H9 (cell line): Measurements from ENCODE around the gene PTPN3. TPM values are rescaled to one million over a fixed set of nuclear protein-coding genes. Genes with fewer than 3 reads are reported as not detected.

ENCODE experiments used
- DNase-seq: peaks from one replicate; pipeline ENCODE4 v3.0.0-alpha.2; 2017
- H2AFZ ChIP-seq: one replicate; pipeline ENCODE4 v1.6.1; 2013; ENCODE audit warnings: mild to moderate bottlenecking, low read length, control low read depth, moderate library complexity
- H2AK5ac ChIP-seq: 2 replicates; pipeline ENCODE4 v1.6.1; 2013; ENCODE audit warnings: low read length, control low read depth, mixed read lengths; ENCODE audit not compliant: insufficient read length
- H2BK120ac ChIP-seq: one replicate; pipeline ENCODE4 v1.6.1; 2013; ENCODE audit warnings: low read depth, mild to moderate bottlenecking, low read length, control low read depth, inconsistent platforms; ENCODE audit not compliant: poor library complexity, severe bottlenecking
- H2BK12ac ChIP-seq: 2 replicates; pipeline ENCODE4 v1.6.1; 2013; ENCODE audit warnings: low read length, control low read depth, mixed read lengths, low read depth; ENCODE audit not compliant: insufficient read length
- H2BK15ac ChIP-seq: 2 replicates; pipeline ENCODE4 v1.6.1; 2013; ENCODE audit warnings: low read depth, low read length, control low read depth
- H2BK20ac ChIP-seq: one replicate; pipeline ENCODE4 v1.6.1; 2013; ENCODE audit warnings: low read depth, mild to moderate bottlenecking, low read length, control low read depth, inconsistent platforms; ENCODE audit not compliant: poor library complexity, severe bottlenecking
- H2BK5ac ChIP-seq: 2 replicates; pipeline ENCODE4 v1.6.1; 2013; ENCODE audit warnings: low read length, control low read depth, mixed read lengths; ENCODE audit not compliant: insufficient read length
- H3K14ac ChIP-seq: 2 replicates; pipeline ENCODE4 v1.6.1; 2013; ENCODE audit warnings: low read length, control low read depth; ENCODE audit not compliant: insufficient read depth
- H3K18ac ChIP-seq: 2 replicates; pipeline ENCODE4 v1.6.1; 2013; ENCODE audit warnings: low read depth, mild to moderate bottlenecking, mixed read lengths, low read length, control low read depth; ENCODE audit not compliant: insufficient read length
- H3K23ac ChIP-seq: 2 replicates; pipeline ENCODE4 v1.6.1; 2013; ENCODE audit warnings: low read length, control low read depth, mixed read lengths, low read depth; ENCODE audit not compliant: insufficient read length
- H3K23me2 ChIP-seq: 2 replicates; pipeline ENCODE4 v1.6.1; 2013; ENCODE audit warnings: low read depth, mild to moderate bottlenecking, mixed read lengths, low read length, control low read depth; ENCODE audit not compliant: insufficient read length, poor library complexity, severe bottlenecking
- H3K27ac ChIP-seq: 2 replicates; pipeline ENCODE4 v1.5.1; 2013; ENCODE audit warnings: low read length, control low read depth, mixed read lengths, low read depth; ENCODE audit not compliant: insufficient read length
- H3K27me3 ChIP-seq: 2 replicates; pipeline ENCODE4 v1.6.1; 2013; ENCODE audit warnings: low read length, control low read depth, inconsistent platforms; ENCODE audit not compliant: insufficient read depth
- H3K4ac ChIP-seq: 2 replicates; pipeline ENCODE4 v1.6.1; 2013; ENCODE audit warnings: low read depth, mild to moderate bottlenecking, control low read depth, inconsistent platforms, low read length, moderate library complexity
- H3K4me1 ChIP-seq: 2 replicates; pipeline ENCODE4 v1.6.1; 2013; ENCODE audit warnings: low read length, control low read depth, inconsistent platforms; ENCODE audit not compliant: insufficient read depth
- H3K4me2 ChIP-seq: 2 replicates; pipeline ENCODE4 v1.6.1; 2013; ENCODE audit warnings: low read length, control low read depth, mixed read lengths; ENCODE audit not compliant: insufficient read length, insufficient read depth
- H3K56ac ChIP-seq: 2 replicates; pipeline ENCODE4 v1.6.1; 2013; ENCODE audit warnings: low read depth, mild to moderate bottlenecking, mixed read lengths, low read length, control low read depth; ENCODE audit not compliant: insufficient read length
- H3K79me1 ChIP-seq: 2 replicates; pipeline ENCODE4 v1.6.1; 2013; ENCODE audit warnings: low read depth, mild to moderate bottlenecking, moderate library complexity, low read length, control low read depth, inconsistent platforms; ENCODE audit not compliant: insufficient read depth, poor library complexity, severe bottlenecking
- H3K79me2 ChIP-seq: 2 replicates; pipeline ENCODE4 v1.6.1; 2013; ENCODE audit warnings: low read length, control low read depth, inconsistent platforms; ENCODE audit not compliant: insufficient read depth
- H3K9ac ChIP-seq: 2 replicates; pipeline ENCODE4 v1.6.1; 2013; ENCODE audit warnings: low read length, control low read depth, mixed read lengths; ENCODE audit not compliant: insufficient read length; ENCODE audit errors: extremely low read depth
- H3K9me3 ChIP-seq: one replicate; pipeline ENCODE4 v1.6.1; 2013; ENCODE audit warnings: low read depth, low read length, inconsistent platforms; ENCODE audit not compliant: control insufficient read depth
- H3T11ph ChIP-seq: one replicate; pipeline ENCODE4 v1.6.1; 2013; ENCODE audit warnings: mild to moderate bottlenecking, low read length, control low read depth, inconsistent platforms
- H4K20me1 ChIP-seq: one replicate; pipeline ENCODE4 v1.6.1; 2013; ENCODE audit not compliant: control insufficient read depth, insufficient read length, insufficient read depth
- H4K5ac ChIP-seq: 2 replicates; pipeline ENCODE4 v1.6.1; 2013; ENCODE audit warnings: low read depth, mild to moderate bottlenecking, mixed read lengths, low read length, control low read depth; ENCODE audit not compliant: insufficient read length
- H4K8ac ChIP-seq: replicated peaks from 2 replicates; pipeline ENCODE4 v1.6.1; 2013; ENCODE audit warnings: low read length, control low read depth, mixed read lengths, low read depth; ENCODE audit not compliant: insufficient read length
- H4K91ac ChIP-seq: 2 replicates; pipeline ENCODE4 v1.6.1; 2013; ENCODE audit warnings: low read depth, mild to moderate bottlenecking, moderate library complexity, mixed read lengths, low read length, control low read depth; ENCODE audit not compliant: insufficient read length
- H3K27ac Mint-ChIP-seq, 3 experiments: 2 replicates in 2 of 3; 3 replicates in 1 of 3; pipeline ENCODE4 v1.8.0; 2020 to 2021; ENCODE audit warnings: mixed read lengths in 3 of 3, mild to moderate bottlenecking in 1 of 3, moderate library complexity in 1 of 3
- H3K27me3 Mint-ChIP-seq: 2 replicates; pipeline ENCODE4 v1.8.0; 2021; ENCODE audit warnings: low read depth, mild to moderate bottlenecking, moderate library complexity, mixed read lengths
- H3K36me3 Mint-ChIP-seq, 3 experiments: 2 replicates in 2 of 3; 3 replicates in 1 of 3; pipeline ENCODE4 v1.8.0; 2020 to 2021; ENCODE audit warnings: low read depth in 3 of 3, mixed read lengths in 3 of 3; ENCODE audit not compliant: insufficient read depth in 1 of 3
- H3K4me1 Mint-ChIP-seq, 2 experiments: 2 replicates each; pipeline ENCODE4 v1.8.0; 2020; ENCODE audit warnings: mixed read lengths in 2 of 2
- H3K4me3 Mint-ChIP-seq, 2 experiments: 2 replicates in 1 of 2; 3 replicates in 1 of 2; pipeline ENCODE4 v1.8.0; 2020 to 2021; ENCODE audit warnings: mild to moderate bottlenecking in 2 of 2, mixed read lengths in 2 of 2, moderate library complexity in 1 of 2
- H3K9me3 Mint-ChIP-seq, 2 experiments: 2 replicates in 1 of 2; 3 replicates in 1 of 2; pipeline ENCODE4 v1.8.0; 2020; ENCODE audit warnings: mild to moderate bottlenecking in 2 of 2, mixed read lengths in 2 of 2, moderate library complexity in 1 of 2
- WGBS: extraction: QIAGEN DNeasy Blood & Tissue Kit; methylation state at CpG from one replicate; pipeline ENCODE4 v1.1.7; 2013; ENCODE audit warnings: missing lambda C conversion rate, low lambda C conversion rate, mixed read lengths; ENCODE audit not compliant: insufficient read length; ENCODE audit errors: extremely low coverage; 5-methylcytosine and 5-hydroxymethylcytosine counted together
- total RNA-seq: library from RNA; stranded (reverse); gene quantifications from 2 replicates; pipeline ENCODE4 v1.2.1, GENCODE V29; 2021
- TF ChIP-seq, protein P1 (sequence below): fragments of 200-600 bp; sonication (generic); conservative IDR thresholded peaks from 3 replicates; pipeline ENCODE4 v1.8.0; 2021; ENCODE audit warnings: antibody characterized with exemption, mild to moderate bottlenecking

The PTPN3 gene
- total RNA-seq, 1 experiment from 2014 or later, result 2.6 TPM

DNA sequence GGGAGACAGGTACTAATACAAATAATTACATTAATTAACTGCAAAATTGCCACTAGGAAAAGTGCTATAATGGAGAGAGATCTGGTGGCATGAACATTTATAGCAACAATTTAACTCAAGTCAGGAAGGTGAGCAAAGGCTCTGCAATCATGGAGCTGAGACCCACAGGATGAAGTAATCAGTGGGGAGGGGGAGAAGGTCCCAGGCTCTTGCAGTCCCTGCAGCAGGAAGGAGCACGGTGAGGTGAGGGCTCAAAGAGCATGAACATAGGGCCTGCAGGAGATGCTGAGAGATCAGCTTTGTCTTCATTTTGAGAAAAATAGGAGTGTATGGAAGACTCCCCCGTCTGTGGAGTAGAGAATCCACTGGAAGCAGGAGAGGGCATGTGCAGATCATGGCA lies 6.5 kb downstream of the PTPN3 start:
- peaks cover under 1% of the 10 kb centered on the region; the same call in 1 of the 2 replicates for H3K27me3 ChIP-seq
- no peak overlapping the region for H4K8ac ChIP-seq
- H3K36me3 Mint-ChIP-seq, result no peaks in the 10 kb centered on the region
- TF ChIP-seq, protein P1, sequence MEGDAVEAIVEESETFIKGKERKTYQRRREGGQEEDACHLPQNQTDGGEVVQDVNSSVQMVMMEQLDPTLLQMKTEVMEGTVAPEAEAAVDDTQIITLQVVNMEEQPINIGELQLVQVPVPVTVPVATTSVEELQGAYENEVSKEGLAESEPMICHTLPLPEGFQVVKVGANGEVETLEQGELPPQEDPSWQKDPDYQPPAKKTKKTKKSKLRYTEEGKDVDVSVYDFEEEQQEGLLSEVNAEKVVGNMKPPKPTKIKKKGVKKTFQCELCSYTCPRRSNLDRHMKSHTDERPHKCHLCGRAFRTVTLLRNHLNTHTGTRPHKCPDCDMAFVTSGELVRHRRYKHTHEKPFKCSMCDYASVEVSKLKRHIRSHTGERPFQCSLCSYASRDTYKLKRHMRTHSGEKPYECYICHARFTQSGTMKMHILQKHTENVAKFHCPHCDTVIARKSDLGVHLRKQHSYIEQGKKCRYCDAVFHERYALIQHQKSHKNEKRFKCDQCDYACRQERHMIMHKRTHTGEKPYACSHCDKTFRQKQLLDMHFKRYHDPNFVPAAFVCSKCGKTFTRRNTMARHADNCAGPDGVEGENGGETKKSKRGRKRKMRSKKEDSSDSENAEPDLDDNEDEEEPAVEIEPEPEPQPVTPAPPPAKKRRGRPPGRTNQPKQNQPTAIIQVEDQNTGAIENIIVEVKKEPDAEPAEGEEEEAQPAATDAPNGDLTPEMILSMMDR, result no peak
- no peak overlapping the region for H3K4ac ChIP-seq
- no peak overlapping the region for H3K27ac ChIP-seq
- no peaks in the 10 kb centered on the region for H3K4me1 ChIP-seq
- no peak for DNase-seq
- H3K4me3 Mint-ChIP-seq, result no peak overlapping the region
- H3K4me2 ChIP-seq, result no peak overlapping the region
- no peak overlapping the region for H2AFZ ChIP-seq
- peaks cover 27% of the 10 kb centered on the region for H3K27me3 Mint-ChIP-seq
- H2BK12ac ChIP-seq, result no peak overlapping the region
- no peaks in the 10 kb centered on the region for H3K79me1 ChIP-seq
- H3K9me3 Mint-ChIP-seq, result no peaks in the 10 kb centered on the region
- H3K14ac ChIP-seq, result no peak overlapping the region
- H3K23me2 ChIP-seq, result no peaks in the 10 kb centered on the region
- no peak overlapping the region for H2BK15ac ChIP-seq
- H3K56ac ChIP-seq, result no peak overlapping the region
- H2AK5ac ChIP-seq, result no peak overlapping the region
- H3K18ac ChIP-seq, result no peak overlapping the region
- no peak overlapping the region for H2BK120ac ChIP-seq
- no peak overlapping the region for H4K5ac ChIP-seq
- no peak overlapping the region for H4K91ac ChIP-seq
- H3K9me3 ChIP-seq, result no peaks in the 10 kb centered on the region
- no peak overlapping the region for H2BK5ac ChIP-seq
- H4K20me1 ChIP-seq, result no peaks in the 10 kb centered on the region
- no peak overlapping the region for H3K9ac ChIP-seq
- WGBS, result no CpG with 5 or more reads among the region's 2 CpGs
- H3K79me2 ChIP-seq, result no peaks in the 10 kb centered on the region; the same call in 1 of the 2 replicates
- H3K23ac ChIP-seq, result no peak overlapping the region
- no peak overlapping the region for H3K27ac Mint-ChIP-seq
- peaks cover 8 to 12% of the 10 kb centered on the region in 2 experiments for H3K4me1 Mint-ChIP-seq
- H3T11ph ChIP-seq, result no peak overlapping the region
- H2BK20ac ChIP-seq, result no peak overlapping the region
